NCI-H1092 treated with DMSO at 0.1 percent for 48 hours (cell line): ENCODE measurements around the gene CAMK4.

ENCODE experiments used
- DNase-seq: peaks from one replicate; lab custom pipeline; 2025; lab: John Stamatoyannopoulos, UW

Gene CAMK4

GRCh38 chr5:111493031-111493430 lies 268.8 kb downstream of the CAMK4 start:
- no peak for DNase-seq

- no peak for DNase-seq
These were observed 270.3 kb downstream of the CAMK4 start for GRCh38 chr5:111494355-111494999.

- DNase-seq = no peak
These were observed 271.0 kb downstream of the CAMK4 start for GRCh38 chr5:111495159-111495558.

GRCh38 chr5:111498346-111498745 lies 274.2 kb downstream of the CAMK4 start:
- no peak for DNase-seq

- no peak for DNase-seq
These were observed 278.8 kb downstream of the CAMK4 start for GRCh38 chr5:111502956-111503355.

- DNase-seq = no peak
These were observed 280.9 kb downstream of the CAMK4 start for GRCh38 chr5:111505096-111505495.

- no peak for DNase-seq
These were observed 283.1 kb downstream of the CAMK4 start for GRCh38 chr5:111507276-111507675.

GRCh38 chr5:111509119-111509518 lies 284.9 kb downstream of the CAMK4 start:
- DNase-seq = no peak

GRCh38 chr5:111511174-111511830 lies 287.1 kb downstream of the CAMK4 start:
- DNase-seq = no peak

GRCh38 chr5:111511831-111512374 lies 287.7 kb downstream of the CAMK4 start:
- peak; percentile 77 for DNase-seq

- peak; percentile 88 for DNase-seq
These were observed 288.4 kb downstream of the CAMK4 start, which contains the start of gene STARD4 for GRCh38 chr5:111512375-111513130. STARD4 (minus strand) TSS chr5:111512535; CDS start chr5:111507433, 5,102 bp downstream.

- DNase-seq = no peak
These were observed 288.9 kb downstream of the CAMK4 start for GRCh38 chr5:111513131-111513520.

GRCh38 chr5:111514087-111514486 lies 289.9 kb downstream of the CAMK4 start:
- DNase-seq = no peak

GRCh38 chr5:111517853-111518501 lies 293.8 kb downstream of the CAMK4 start:
- DNase-seq = no peak

- no peak for DNase-seq
These were observed 294.6 kb downstream of the CAMK4 start for GRCh38 chr5:111518777-111519176.

- no peak for DNase-seq
These were observed 296.7 kb downstream of the CAMK4 start for GRCh38 chr5:111520908-111521307.

GRCh38 chr5:111528056-111528455 lies 303.9 kb downstream of the CAMK4 start:
- no peak for DNase-seq

- no peak for DNase-seq
These were observed 306.1 kb downstream of the CAMK4 start for GRCh38 chr5:111530298-111530740.

GRCh38 chr5:111532886-111533582 lies 308.9 kb downstream of the CAMK4 start:
- DNase-seq = no peak

- no peak for DNase-seq
These were observed 311.8 kb downstream of the CAMK4 start for GRCh38 chr5:111535879-111536549.
